DOHH2 (cell line): Measurements from ENCODE around the gene PARP15.
"Not testable (repeated sequence)": the region's sequence is repeated elsewhere in the genome, so short reads cannot be mapped to it uniquely, and the experiment has no call there.

Experiments used
- H3F3A ChIP-seq: fragments of 200-600 bp; sonication (generic), shearing (Covaris generic); 2 replicates; pipeline ENCODE4 v1.6.0; 2016; ENCODE audit warnings: antibody characterized with exemption, mild to moderate bottlenecking; ENCODE audit not compliant: control insufficient read depth, insufficient read depth
- H3K27ac ChIP-seq: fragments of 200-600 bp; sonication (generic); 2 replicates; pipeline ENCODE4 v1.5.1; 2014; ENCODE audit warnings: low read depth, mild to moderate bottlenecking, low read length, moderate library complexity
- H3K27me3 ChIP-seq: fragments of 200-600 bp; sonication (generic); 2 replicates; pipeline ENCODE4 v1.6.1; 2014; ENCODE audit warnings: mild to moderate bottlenecking, low read length, mixed read lengths; ENCODE audit not compliant: control insufficient read depth
- H3K36me3 ChIP-seq: fragments of 200-600 bp; sonication (generic); 2 replicates; pipeline ENCODE4 v1.6.1; 2014; ENCODE audit warnings: mild to moderate bottlenecking, low read length, moderate library complexity, mixed read lengths; ENCODE audit not compliant: control insufficient read depth
- H3K4me1 ChIP-seq: fragments of 200-600 bp; sonication (generic); 2 replicates; pipeline ENCODE4 v1.6.1; 2014; ENCODE audit warnings: mild to moderate bottlenecking, low read length, mixed read lengths; ENCODE audit not compliant: control insufficient read depth
- H3K4me2 ChIP-seq: fragments of 200-600 bp; sonication (generic); 2 replicates; pipeline ENCODE4 v1.6.0; 2014; ENCODE audit warnings: mild to moderate bottlenecking, low read length, moderate library complexity
- H3K4me3 ChIP-seq: fragments of 200-600 bp; sonication (generic); 2 replicates; pipeline ENCODE4 v1.5.1; 2014; ENCODE audit warnings: mild to moderate bottlenecking, low read length, mixed read lengths
- H3K79me2 ChIP-seq: fragments of 200-600 bp; sonication (generic); 2 replicates; pipeline ENCODE4 v1.6.1; 2014; ENCODE audit warnings: mild to moderate bottlenecking, low read length, mixed read lengths; ENCODE audit not compliant: control insufficient read depth
- H3K9me2 ChIP-seq: fragments of 200-600 bp; sonication (generic); replicated peaks from 2 replicates; pipeline ENCODE4 v1.6.1; 2014; ENCODE audit warnings: mild to moderate bottlenecking, low read length, mixed read lengths; ENCODE audit not compliant: control insufficient read depth
- H3K9me3 ChIP-seq: fragments of 200-600 bp; sonication (generic); 2 replicates; pipeline ENCODE4 v1.6.1; 2014; ENCODE audit warnings: antibody characterized with exemption, low read length, mixed read lengths; ENCODE audit not compliant: control insufficient read depth, insufficient read depth
- H4K20me1 ChIP-seq: fragments of 200-600 bp; sonication (generic); 2 replicates; pipeline ENCODE4 v1.6.0; 2014; ENCODE audit warnings: low read depth, mild to moderate bottlenecking, antibody characterized with exemption, low read length, moderate library complexity; ENCODE audit not compliant: control insufficient read depth, insufficient read depth
- CTCF ChIP-seq: fragments of 200-600 bp; sonication (generic); IDR thresholded peaks from one replicate; pipeline ENCODE4 v1.5.1; 2014; ENCODE audit warnings: antibody characterized with exemption, mild to moderate bottlenecking, low read depth, low read length; ENCODE audit not compliant: poor library complexity, severe bottlenecking
- EZH2phosphoT487 ChIP-seq: fragments of 200-600 bp; sonication (generic); IDR thresholded peaks from 2 replicates; pipeline ENCODE4 v1.6.1; 2017; ENCODE audit warnings: borderline replicate concordance, mild to moderate bottlenecking, antibody characterized with exemption, low read length, moderate library complexity, mixed read lengths

Gene PARP15

GRCh38 chr3:122646146-122646988 lies 68.9 kb downstream of the PARP15 start:
- TF ChIP-seq CTCF (no peak), EZH2phosphoT487 (no peak)
- H4K20me1 ChIP-seq = no peaks in the 10 kb centered on the region
- H3K27ac ChIP-seq = no peak overlapping the region
- H3K27me3 ChIP-seq = peaks cover 5% of the 10 kb centered on the region; the same call in 1 of the 2 replicates
- H3K79me2 ChIP-seq = no peaks in the 10 kb centered on the region
- no peak overlapping the region for H3K4me3 ChIP-seq
- H3K9me2 ChIP-seq = no peaks in the 10 kb centered on the region
- no peak overlapping the region for H3K4me2 ChIP-seq
- no peaks in the 10 kb centered on the region for H3F3A ChIP-seq
- H3K4me1 ChIP-seq = no peaks in the 10 kb centered on the region
- no peaks in the 10 kb centered on the region for H3K36me3 ChIP-seq
- no peaks in the 10 kb centered on the region for H3K9me3 ChIP-seq

DNA sequence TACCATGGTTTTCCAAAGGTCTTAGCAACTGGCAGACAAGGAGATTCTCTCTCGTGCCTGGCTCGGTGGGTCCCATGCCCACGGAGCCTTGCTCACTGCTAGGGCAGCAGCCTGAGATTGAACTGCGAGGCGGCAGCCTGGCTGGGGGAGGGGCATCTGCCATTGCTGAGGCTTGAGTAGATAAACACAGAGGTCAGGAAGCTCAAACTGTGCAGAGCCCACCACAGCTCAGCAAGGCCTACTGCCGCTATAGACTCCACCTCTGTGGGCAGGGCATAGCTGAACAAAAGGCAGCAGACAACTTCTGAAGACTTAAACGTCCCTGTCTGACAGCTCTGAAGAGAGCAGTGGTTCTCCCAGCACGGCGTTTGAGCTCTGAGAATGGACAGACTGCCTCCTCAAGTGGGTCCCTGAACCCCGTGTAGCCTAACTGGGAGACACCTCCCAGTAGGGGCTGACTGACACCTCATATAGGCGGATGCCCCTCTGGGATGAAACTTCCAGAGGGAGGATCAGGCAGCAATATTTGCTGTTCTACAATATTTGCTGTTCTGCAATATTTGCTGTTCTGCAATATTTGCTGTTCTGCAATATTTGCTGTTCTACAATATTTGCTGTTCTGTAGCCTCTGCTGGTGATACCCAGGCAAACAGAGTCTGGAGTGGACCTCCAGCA lies 73.9 kb downstream of the PARP15 start:
- not testable (repeated sequence) for H3K4me3 ChIP-seq, H3K4me2 ChIP-seq, H3K27me3 ChIP-seq, H3K4me1 ChIP-seq, H3K36me3 ChIP-seq, H4K20me1 ChIP-seq, H3K27ac ChIP-seq, H3F3A ChIP-seq, H3K9me3 ChIP-seq, H3K79me2 ChIP-seq, H3K9me2 ChIP-seq

DNA sequence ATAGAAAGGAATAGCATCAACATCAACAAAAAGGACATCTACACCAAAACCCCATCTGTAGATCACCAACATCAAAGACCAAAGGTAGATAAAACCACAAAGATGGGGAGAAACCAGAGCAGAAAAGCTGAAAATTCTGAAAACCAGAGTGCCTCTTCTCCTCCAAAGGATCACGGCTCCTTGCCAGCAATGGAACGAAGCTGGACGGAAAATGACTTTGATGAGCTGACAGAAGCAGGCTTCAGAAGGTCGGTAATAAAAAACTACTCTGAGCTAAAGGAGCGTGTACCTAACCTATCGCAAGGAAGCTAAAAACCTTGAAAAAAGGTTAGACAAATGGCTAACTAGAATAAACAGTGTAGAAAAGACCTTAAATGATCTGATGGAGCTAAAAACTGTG lies 74.5 kb downstream of the PARP15 start:
- H4K20me1 ChIP-seq, H3K36me3 ChIP-seq, H3K4me3 ChIP-seq, H3K79me2 ChIP-seq, H3K4me1 ChIP-seq, H3F3A ChIP-seq, H3K9me3 ChIP-seq, H3K27ac ChIP-seq, H3K4me2 ChIP-seq, H3K27me3 ChIP-seq, H3K9me2 ChIP-seq: not testable (repeated sequence)

GRCh38 chr3:122658336-122658735 lies 80.9 kb downstream of the PARP15 start:
- H3K79me2 ChIP-seq, H3K9me3 ChIP-seq, H3K27ac ChIP-seq, H3K9me2 ChIP-seq, H4K20me1 ChIP-seq, H3K4me1 ChIP-seq, H3F3A ChIP-seq, H3K4me2 ChIP-seq, H3K36me3 ChIP-seq, H3K27me3 ChIP-seq, H3K4me3 ChIP-seq: not testable (repeated sequence)
